H9 (cell line): ENCODE data around the gene SMARCD2. TPM values are rescaled to one million over a fixed set of nuclear protein-coding genes. Genes with fewer than 3 reads are reported as not detected.

ENCODE experiments used
- DNase-seq: peaks from one replicate; pipeline ENCODE4 v3.0.0-alpha.2; 2017
- H2AFZ ChIP-seq: one replicate; pipeline ENCODE4 v1.6.1; 2013; ENCODE audit warnings: mild to moderate bottlenecking, low read length, control low read depth, moderate library complexity
- H2AK5ac ChIP-seq: 2 replicates; pipeline ENCODE4 v1.6.1; 2013; ENCODE audit warnings: low read length, control low read depth, mixed read lengths; ENCODE audit not compliant: insufficient read length
- H2BK120ac ChIP-seq: one replicate; pipeline ENCODE4 v1.6.1; 2013; ENCODE audit warnings: low read depth, mild to moderate bottlenecking, low read length, control low read depth, inconsistent platforms; ENCODE audit not compliant: poor library complexity, severe bottlenecking
- H2BK12ac ChIP-seq: 2 replicates; pipeline ENCODE4 v1.6.1; 2013; ENCODE audit warnings: low read length, control low read depth, mixed read lengths, low read depth; ENCODE audit not compliant: insufficient read length
- H2BK15ac ChIP-seq: 2 replicates; pipeline ENCODE4 v1.6.1; 2013; ENCODE audit warnings: low read depth, low read length, control low read depth
- H2BK20ac ChIP-seq: one replicate; pipeline ENCODE4 v1.6.1; 2013; ENCODE audit warnings: low read depth, mild to moderate bottlenecking, low read length, control low read depth, inconsistent platforms; ENCODE audit not compliant: poor library complexity, severe bottlenecking
- H2BK5ac ChIP-seq: 2 replicates; pipeline ENCODE4 v1.6.1; 2013; ENCODE audit warnings: low read length, control low read depth, mixed read lengths; ENCODE audit not compliant: insufficient read length
- H3K14ac ChIP-seq: 2 replicates; pipeline ENCODE4 v1.6.1; 2013; ENCODE audit warnings: low read length, control low read depth; ENCODE audit not compliant: insufficient read depth
- H3K18ac ChIP-seq: 2 replicates; pipeline ENCODE4 v1.6.1; 2013; ENCODE audit warnings: low read depth, mild to moderate bottlenecking, mixed read lengths, low read length, control low read depth; ENCODE audit not compliant: insufficient read length
- H3K23ac ChIP-seq: 2 replicates; pipeline ENCODE4 v1.6.1; 2013; ENCODE audit warnings: low read length, control low read depth, mixed read lengths, low read depth; ENCODE audit not compliant: insufficient read length
- H3K23me2 ChIP-seq: 2 replicates; pipeline ENCODE4 v1.6.1; 2013; ENCODE audit warnings: low read depth, mild to moderate bottlenecking, mixed read lengths, low read length, control low read depth; ENCODE audit not compliant: insufficient read length, poor library complexity, severe bottlenecking
- H3K27ac ChIP-seq: 2 replicates; pipeline ENCODE4 v1.5.1; 2013; ENCODE audit warnings: low read length, control low read depth, mixed read lengths, low read depth; ENCODE audit not compliant: insufficient read length
- H3K27me3 ChIP-seq: 2 replicates; pipeline ENCODE4 v1.6.1; 2013; ENCODE audit warnings: low read length, control low read depth, inconsistent platforms; ENCODE audit not compliant: insufficient read depth
- H3K4ac ChIP-seq: 2 replicates; pipeline ENCODE4 v1.6.1; 2013; ENCODE audit warnings: low read depth, mild to moderate bottlenecking, control low read depth, inconsistent platforms, low read length, moderate library complexity
- H3K4me1 ChIP-seq: 2 replicates; pipeline ENCODE4 v1.6.1; 2013; ENCODE audit warnings: low read length, control low read depth, inconsistent platforms; ENCODE audit not compliant: insufficient read depth
- H3K4me2 ChIP-seq: 2 replicates; pipeline ENCODE4 v1.6.1; 2013; ENCODE audit warnings: low read length, control low read depth, mixed read lengths; ENCODE audit not compliant: insufficient read length, insufficient read depth
- H3K56ac ChIP-seq: 2 replicates; pipeline ENCODE4 v1.6.1; 2013; ENCODE audit warnings: low read depth, mild to moderate bottlenecking, mixed read lengths, low read length, control low read depth; ENCODE audit not compliant: insufficient read length
- H3K79me1 ChIP-seq: 2 replicates; pipeline ENCODE4 v1.6.1; 2013; ENCODE audit warnings: low read depth, mild to moderate bottlenecking, moderate library complexity, low read length, control low read depth, inconsistent platforms; ENCODE audit not compliant: insufficient read depth, poor library complexity, severe bottlenecking
- H3K79me2 ChIP-seq: 2 replicates; pipeline ENCODE4 v1.6.1; 2013; ENCODE audit warnings: low read length, control low read depth, inconsistent platforms; ENCODE audit not compliant: insufficient read depth
- H3K9ac ChIP-seq: 2 replicates; pipeline ENCODE4 v1.6.1; 2013; ENCODE audit warnings: low read length, control low read depth, mixed read lengths; ENCODE audit not compliant: insufficient read length; ENCODE audit errors: extremely low read depth
- H3K9me3 ChIP-seq: one replicate; pipeline ENCODE4 v1.6.1; 2013; ENCODE audit warnings: low read depth, low read length, inconsistent platforms; ENCODE audit not compliant: control insufficient read depth
- H3T11ph ChIP-seq: one replicate; pipeline ENCODE4 v1.6.1; 2013; ENCODE audit warnings: mild to moderate bottlenecking, low read length, control low read depth, inconsistent platforms
- H4K20me1 ChIP-seq: one replicate; pipeline ENCODE4 v1.6.1; 2013; ENCODE audit not compliant: control insufficient read depth, insufficient read length, insufficient read depth
- H4K5ac ChIP-seq: 2 replicates; pipeline ENCODE4 v1.6.1; 2013; ENCODE audit warnings: low read depth, mild to moderate bottlenecking, mixed read lengths, low read length, control low read depth; ENCODE audit not compliant: insufficient read length
- H4K8ac ChIP-seq: replicated peaks from 2 replicates; pipeline ENCODE4 v1.6.1; 2013; ENCODE audit warnings: low read length, control low read depth, mixed read lengths, low read depth; ENCODE audit not compliant: insufficient read length
- H4K91ac ChIP-seq: 2 replicates; pipeline ENCODE4 v1.6.1; 2013; ENCODE audit warnings: low read depth, mild to moderate bottlenecking, moderate library complexity, mixed read lengths, low read length, control low read depth; ENCODE audit not compliant: insufficient read length
- H3K27ac Mint-ChIP-seq, 3 experiments: 2 replicates in 2 of 3; 3 replicates in 1 of 3; pipeline ENCODE4 v1.8.0; 2020 to 2021; ENCODE audit warnings: mixed read lengths in 3 of 3, mild to moderate bottlenecking in 1 of 3, moderate library complexity in 1 of 3
- H3K27me3 Mint-ChIP-seq: 2 replicates; pipeline ENCODE4 v1.8.0; 2021; ENCODE audit warnings: low read depth, mild to moderate bottlenecking, moderate library complexity, mixed read lengths
- H3K36me3 Mint-ChIP-seq, 3 experiments: 2 replicates in 2 of 3; 3 replicates in 1 of 3; pipeline ENCODE4 v1.8.0; 2020 to 2021; ENCODE audit warnings: low read depth in 3 of 3, mixed read lengths in 3 of 3; ENCODE audit not compliant: insufficient read depth in 1 of 3
- H3K4me1 Mint-ChIP-seq, 2 experiments: 2 replicates each; pipeline ENCODE4 v1.8.0; 2020; ENCODE audit warnings: mixed read lengths in 2 of 2
- H3K4me3 Mint-ChIP-seq, 2 experiments: 2 replicates in 1 of 2; 3 replicates in 1 of 2; pipeline ENCODE4 v1.8.0; 2020 to 2021; ENCODE audit warnings: mild to moderate bottlenecking in 2 of 2, mixed read lengths in 2 of 2, moderate library complexity in 1 of 2
- H3K9me3 Mint-ChIP-seq, 2 experiments: 2 replicates in 1 of 2; 3 replicates in 1 of 2; pipeline ENCODE4 v1.8.0; 2020; ENCODE audit warnings: mild to moderate bottlenecking in 2 of 2, mixed read lengths in 2 of 2, moderate library complexity in 1 of 2
- CTCF ChIP-seq: fragments of 200-600 bp; sonication (generic); conservative IDR thresholded peaks from 3 replicates; pipeline ENCODE4 v1.8.0; 2021; ENCODE audit warnings: antibody characterized with exemption, mild to moderate bottlenecking
- WGBS: extraction: QIAGEN DNeasy Blood & Tissue Kit; methylation state at CpG from one replicate; pipeline ENCODE4 v1.1.7; 2013; ENCODE audit warnings: missing lambda C conversion rate, low lambda C conversion rate, mixed read lengths; ENCODE audit not compliant: insufficient read length; ENCODE audit errors: extremely low coverage; 5-methylcytosine and 5-hydroxymethylcytosine counted together
- total RNA-seq: library from RNA; stranded (reverse); gene quantifications from 2 replicates; pipeline ENCODE4 v1.2.1, GENCODE V29; 2021

The SMARCD2 gene
- total RNA-seq, 1 experiment from 2014 or later = 68.9 TPM

- Histone ChIP-seq H2BK15ac (no peak overlapping the region), H3K9me3 (no peaks in the 10 kb centered on the region), H3K23ac (no peak overlapping the region), H4K5ac (no peak overlapping the region), H4K8ac (no peak overlapping the region), H3K56ac (no peak overlapping the region), H3K4me2 (peak overlapping the region; percentile 64), H3T11ph (no peak overlapping the region), H3K79me1 (peaks cover 3% of the 10 kb centered on the region), H2BK20ac (no peak overlapping the region), H3K27ac (no peak overlapping the region), H3K9ac (no peak overlapping the region), H2AK5ac (no peak overlapping the region), H2AFZ (no peak overlapping the region), H3K23me2 (peaks cover 10% of the 10 kb centered on the region), H3K18ac (no peak overlapping the region), H3K4me1 (no peaks in the 10 kb centered on the region; the same call in 1 of the 2 replicates), H4K91ac (no peak overlapping the region), H4K20me1 (no peaks in the 10 kb centered on the region), H3K79me2 (peaks cover 3% of the 10 kb centered on the region; the same call in 1 of the 2 replicates), H2BK120ac (no peak overlapping the region), H2BK5ac (no peak overlapping the region), H2BK12ac (no peak overlapping the region), H3K27me3 (no peaks in the 10 kb centered on the region), H3K4ac (no peak overlapping the region), H3K14ac (no peak overlapping the region)
- peak overlapping the region; percentile 34 to 37 (median 36); a peak in 2 of 7 replicates for H3K27ac Mint-ChIP-seq
- WGBS = no CpG with 5 or more reads among the region's 4 CpGs
- peaks cover 11% of the 10 kb centered on the region for H3K27me3 Mint-ChIP-seq
- H3K4me1 Mint-ChIP-seq = peaks cover 22 to 40% of the 10 kb centered on the region in 2 experiments
- peaks cover 10 to 20% (median 14%) of the 10 kb centered on the region in 3 experiments for H3K36me3 Mint-ChIP-seq
- H3K9me3 Mint-ChIP-seq = no peaks in the 10 kb centered on the region
- TF ChIP-seq CTCF = no peak
- peak overlapping the region; percentile 96 for H3K4me3 Mint-ChIP-seq
- DNase-seq = no peak
Measured at GRCh38 chr17:63840591-63841349, 1.7 kb downstream of the SMARCD2 start.
